ENCODE measurements around the gene PTCH1. TPM values are rescaled to one million over a fixed set of nuclear protein-coding genes. Genes with fewer than 3 reads are reported as not detected.

PTCH1 gene
- total and polyA plus RNA-seq, 4 donors = 1.2 to 5.0 (median 2.1) TPM

GRCh38 chr9:95429096-95429495 is 87.7 kb downstream of the PTCH1 start:
- H3K27ac ChIP-seq (ENCODE audit: low read depth in 1 of 2, low read length in 2 of 2) = no peak overlapping the region
- 94% methylated on average over 10 of the region's 10 CpGs for WGBS

More at GRCh38 chr9:95429096-95429495, 87.7 kb downstream of the PTCH1 start:
- H3K27me3 ChIP-seq (ENCODE audit: control insufficient read depth in 4 of 4, insufficient read depth in 4 of 4, low read length in 3 of 4) = no peaks in the 10 kb centered on the region
- H3K4me1 ChIP-seq (ENCODE audit: control insufficient read depth in 4 of 4, insufficient read depth in 4 of 4, low read length in 3 of 4) = peaks cover 0 to 13% (median 2%) of the 10 kb centered on the region in 4 donors
- H3K9ac ChIP-seq (ENCODE audit: low read depth in 1 of 2, low read length in 2 of 2) = no peak overlapping the region
- no peaks in the 10 kb centered on the region for H3K36me3 ChIP-seq (ENCODE audit: control insufficient read depth in 4 of 4, insufficient read depth in 3 of 4, low read depth in 1 of 4, low read length in 3 of 4)
- H3K9me3 ChIP-seq (ENCODE audit: control insufficient read depth in 4 of 4, low read length in 3 of 4) = peaks cover 0 to 7% (median 3%) of the 10 kb centered on the region in 4 donors
- no peak overlapping the region for H3K4me3 ChIP-seq (ENCODE audit: low read depth in 1 of 3, low read length in 3 of 3)
- DNase-seq (ENCODE audit: low spot score) = no peak
- TF ChIP-seq HNF4A (conservative IDR thresholded peaks at IDR 0.05) = no peak
- TF ChIP-seq YY1 (IDR thresholded peaks at IDR 0.05) = no peak
- no peak for TF ChIP-seq SP1 (IDR thresholded peaks at IDR 0.05)
- no peak for TF ChIP-seq RAD21 (IDR thresholded peaks at IDR 0.05)
- TF ChIP-seq FOXA1 (IDR thresholded peaks at IDR 0.05) = no peak
- no peak for TF ChIP-seq MAX (IDR thresholded peaks at IDR 0.05)
- no peak for TF ChIP-seq NR2F2 (IDR thresholded peaks at IDR 0.05)
- TF ChIP-seq HNF4G (IDR thresholded peaks at IDR 0.05) = no peak
- TF ChIP-seq ZBTB33 (IDR thresholded peaks at IDR 0.05) = no peak
- no peak for TF ChIP-seq REST (IDR thresholded peaks at IDR 0.05)
- no peak for TF ChIP-seq RXRA (IDR thresholded peaks at IDR 0.05)
- no peak for TF ChIP-seq TAF1 (conservative IDR thresholded peaks at IDR 0.05)
- no peak for TF ChIP-seq CTCF (IDR thresholded peaks at IDR 0.05; ENCODE audit: low read depth, low read length, missing input control)
- TF ChIP-seq GABPA (IDR thresholded peaks at IDR 0.05 in 1 of 2, conservative IDR thresholded peaks at IDR 0.05 in 1 of 2) = no peak
- no peak for TF ChIP-seq FOXA2 (IDR thresholded peaks at IDR 0.05)
- TF ChIP-seq EGR1 (IDR thresholded peaks at IDR 0.05; ENCODE audit: low read depth in 2 of 2) = no peak
- TF ChIP-seq ATF3 (IDR thresholded peaks at IDR 0.05) = no peak
- no peak for TF ChIP-seq JUND (IDR thresholded peaks at IDR 0.05)
